GM19238 (cell line): ENCODE data around the gene MAPK14.
"Not testable (repeated sequence)": the region's sequence is repeated elsewhere in the genome, so short reads cannot be mapped to it uniquely, and the experiment has no call there.

Experiments used
- DNase-seq: peaks from one replicate; pipeline ENCODE4 v3.0.0; 2011; ENCODE audit warnings: low spot score; ENCODE audit not compliant: insufficient read length

Gene MAPK14

GRCh38 chr6:36068586-36068985 is 41.0 kb downstream of the MAPK14 start:
- no peak for DNase-seq

DNA sequence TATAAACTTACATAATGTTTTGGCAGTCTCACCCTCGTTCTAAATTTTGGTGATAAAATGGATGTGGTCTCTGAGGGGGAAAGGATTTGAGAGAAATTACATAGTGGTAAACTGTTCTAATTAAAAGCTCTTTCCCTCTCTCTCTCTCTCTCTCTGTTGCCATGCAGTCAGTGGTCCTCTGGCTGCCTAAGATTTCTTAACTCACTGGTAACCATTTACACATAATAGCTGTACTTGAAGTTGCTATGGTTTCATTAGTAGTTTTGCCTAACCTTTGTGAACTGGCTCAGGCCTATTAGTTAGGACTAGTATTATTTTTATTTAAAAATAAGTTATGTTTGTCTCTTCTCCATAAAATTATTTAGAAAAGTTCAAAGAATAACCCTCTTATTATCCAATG is 42.0 kb downstream of the MAPK14 start:
- DNase-seq: no peak

DNA sequence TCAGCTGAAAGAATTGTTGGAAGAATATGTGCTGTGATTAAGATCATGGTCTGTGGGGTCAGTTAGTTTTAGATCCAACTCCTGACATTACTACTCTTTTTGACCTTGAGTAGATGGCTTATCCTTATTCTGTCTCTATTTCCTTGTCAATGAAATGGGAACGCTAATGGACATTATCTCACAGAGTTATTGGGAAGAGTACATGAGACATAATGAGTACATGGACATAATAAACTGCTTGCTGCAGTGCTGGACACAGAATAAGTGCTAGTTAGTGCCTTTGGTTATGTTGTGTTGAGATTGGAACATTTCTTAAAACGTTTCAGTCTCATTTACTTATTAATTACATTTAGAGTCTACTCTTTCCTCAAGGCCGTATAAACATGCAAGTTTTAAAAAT is 42.6 kb downstream of the MAPK14 start:
- DNase-seq: no peak

- DNase-seq: no peak
Measured at GRCh38 chr6:36071281-36071680, 43.7 kb downstream of the MAPK14 start.

- DNase-seq: no peak
Measured at GRCh38 chr6:36071714-36072113, 44.1 kb downstream of the MAPK14 start.

GRCh38 chr6:36072681-36073080 is 45.1 kb downstream of the MAPK14 start:
- no peak for DNase-seq

DNA sequence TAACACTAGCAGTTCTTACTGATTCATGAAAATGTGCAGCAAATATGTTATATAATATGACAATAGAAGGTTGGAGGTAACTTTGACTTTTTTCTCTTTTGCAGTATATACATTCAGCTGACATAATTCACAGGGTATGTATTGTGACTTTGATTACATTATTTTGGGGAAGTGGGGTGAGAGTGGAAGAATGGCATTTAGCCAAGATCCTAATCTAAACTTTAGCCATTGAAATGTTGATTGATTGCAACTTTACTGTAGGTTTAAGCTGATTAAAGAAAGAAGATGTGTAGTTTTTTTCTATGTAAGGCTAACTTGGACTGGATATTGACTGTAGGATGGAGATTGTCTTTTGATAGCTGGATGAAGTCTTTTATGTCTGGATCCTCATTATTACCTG is 46.0 kb downstream of the MAPK14 start:
- DNase-seq: no peak

DNA sequence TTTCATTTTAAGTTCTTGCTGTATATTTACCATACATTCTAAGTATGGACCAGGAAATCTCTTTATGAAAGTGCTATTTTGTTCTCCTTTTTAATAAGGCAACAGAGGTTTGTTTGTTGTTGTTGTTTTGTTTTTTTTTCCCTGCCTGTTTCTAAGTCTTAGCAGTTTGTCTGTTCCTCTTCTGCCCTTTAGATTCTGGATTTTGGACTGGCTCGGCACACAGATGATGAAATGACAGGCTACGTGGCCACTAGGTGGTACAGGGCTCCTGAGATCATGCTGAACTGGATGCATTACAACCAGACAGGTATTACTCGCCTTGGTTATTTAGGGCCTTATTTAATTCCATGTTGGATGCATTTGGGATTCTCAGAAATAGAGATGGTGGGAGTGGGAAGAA is 48.0 kb downstream of the MAPK14 start:
- no peak for DNase-seq

GRCh38 chr6:36076178-36077063 is 48.8 kb downstream of the MAPK14 start:
- no peak for DNase-seq

DNA sequence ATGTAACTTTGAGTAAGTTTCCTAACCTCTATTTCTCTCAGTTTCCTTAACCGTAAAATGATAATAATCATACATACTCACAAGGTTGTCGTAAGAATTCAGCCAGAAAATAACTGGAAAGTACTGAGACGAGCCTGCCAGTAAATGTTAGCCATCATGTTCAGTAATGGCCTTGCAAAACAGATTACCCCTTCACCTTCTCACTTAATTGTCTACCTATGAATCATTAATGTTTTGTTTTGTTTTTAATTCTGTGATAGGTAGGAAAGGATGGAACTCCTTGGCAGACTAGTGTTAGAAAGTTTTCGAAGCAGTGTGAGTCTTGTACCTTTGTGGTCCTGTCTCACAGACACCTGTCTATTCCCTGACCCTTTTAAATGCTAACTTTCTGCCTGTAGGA is 50.6 kb downstream of the MAPK14 start:
- no peak for DNase-seq

GRCh38 chr6:36079601-36080000 is 52.0 kb downstream of the MAPK14 start:
- no peak for DNase-seq

GRCh38 chr6:36082318-36082717 is 54.7 kb downstream of the MAPK14 start:
- DNase-seq: no peak

DNA sequence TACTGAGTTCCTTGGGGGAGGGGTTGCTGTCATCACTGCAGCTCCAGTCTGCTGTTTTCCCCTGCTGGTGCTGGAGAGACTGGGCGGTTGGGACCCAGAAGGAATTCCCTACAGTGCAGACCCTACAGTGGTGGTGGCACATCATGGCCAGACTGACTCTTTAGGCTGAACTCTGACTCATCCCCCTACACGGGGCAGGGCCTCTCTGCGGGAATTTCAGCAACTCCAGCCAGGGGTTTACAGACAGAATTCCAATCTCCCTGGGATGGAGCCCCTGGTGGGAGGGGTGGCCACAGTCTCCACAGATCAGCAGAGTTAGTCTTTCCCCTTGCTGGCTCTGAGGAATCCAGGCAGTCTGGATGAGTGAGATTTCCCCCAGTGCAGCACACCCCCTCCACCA is 55.8 kb downstream of the MAPK14 start:
- no peak for DNase-seq

GRCh38 chr6:36088204-36088603 is 60.6 kb downstream of the MAPK14 start:
- not testable (repeated sequence) for DNase-seq

DNA sequence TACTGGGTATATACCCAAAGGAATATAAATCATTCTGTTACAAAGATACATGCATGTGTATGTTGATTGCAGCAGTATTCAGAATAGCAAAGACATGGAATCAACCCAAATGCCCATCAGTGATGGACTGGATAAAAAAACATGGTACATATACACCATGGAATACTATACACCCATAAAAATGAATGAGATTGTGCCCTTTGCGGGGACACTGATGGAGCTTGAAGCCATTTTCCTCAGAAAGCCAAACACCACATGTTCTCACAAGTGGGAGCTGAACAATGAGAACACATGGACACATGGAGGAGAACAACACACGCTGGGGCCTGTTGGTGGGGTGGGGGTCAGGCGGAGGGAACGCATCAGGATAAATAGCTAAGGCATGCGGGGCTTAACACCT is 61.4 kb downstream of the MAPK14 start:
- DNase-seq: no peak

DNA sequence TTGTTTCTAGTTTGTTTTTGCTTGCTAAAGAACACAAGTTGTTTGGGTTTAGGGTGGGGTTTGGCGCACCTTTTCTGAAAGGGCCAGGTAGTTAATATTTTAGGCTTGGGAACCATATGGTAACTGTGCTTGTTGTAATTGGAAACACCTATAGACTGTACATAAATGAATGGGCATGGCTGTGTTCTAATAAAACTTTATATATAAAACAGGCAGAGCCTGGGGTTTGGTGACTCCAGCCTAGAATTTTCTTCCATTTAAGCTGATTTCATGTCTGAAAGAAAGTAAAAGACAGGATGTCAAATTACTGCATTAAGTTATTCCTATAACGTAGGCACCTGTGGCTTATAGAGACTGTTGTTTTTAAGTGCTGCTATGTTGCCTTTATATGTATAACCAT is 66.6 kb downstream of the MAPK14 start:
- DNase-seq: no peak

- peak; percentile 29 for DNase-seq
Measured at GRCh38 chr6:36094753-36095496, 67.3 kb downstream of the MAPK14 start.

DNA sequence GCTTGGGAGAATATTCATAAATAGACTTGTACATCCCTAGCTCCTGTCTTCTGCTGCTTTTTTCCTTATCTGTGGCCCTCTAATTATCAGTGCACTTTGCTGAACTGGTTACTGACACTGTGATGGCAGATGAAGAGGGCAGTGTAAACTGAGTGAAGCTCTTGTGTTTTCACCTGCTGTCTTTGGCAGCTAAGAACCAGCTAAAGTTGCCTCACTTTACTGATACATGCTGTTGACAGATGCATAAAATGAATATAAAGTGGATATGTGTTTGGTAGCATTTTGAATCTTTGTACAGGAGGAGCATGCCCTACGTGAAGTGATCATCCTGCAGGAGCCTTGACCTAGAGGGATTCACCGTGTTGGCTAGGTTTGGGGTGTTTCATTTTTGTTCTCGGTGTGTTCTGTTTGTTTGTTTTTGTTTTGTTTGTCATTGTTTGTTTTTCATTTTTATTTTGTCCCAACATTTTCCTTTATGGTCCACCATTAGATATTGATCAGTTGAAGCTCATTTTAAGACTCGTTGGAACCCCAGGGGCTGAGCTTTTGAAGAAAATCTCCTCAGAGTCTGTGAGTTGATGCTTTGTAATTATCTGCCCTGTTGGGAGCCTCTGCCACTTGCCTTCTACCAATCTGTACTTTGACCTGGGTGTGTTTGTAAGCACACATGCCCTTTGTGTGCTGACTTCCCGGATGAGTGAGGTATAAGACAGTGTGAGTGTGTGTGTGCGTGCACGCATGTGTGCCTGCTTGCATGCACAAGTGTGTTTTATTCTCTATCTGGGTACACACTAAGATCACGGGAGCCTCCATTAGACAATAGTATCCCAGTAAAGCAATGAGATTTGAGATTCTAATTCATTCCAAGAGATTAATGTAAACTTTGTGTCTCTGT is 68.1 kb downstream of the MAPK14 start:
- DNase-seq: no peak

DNA sequence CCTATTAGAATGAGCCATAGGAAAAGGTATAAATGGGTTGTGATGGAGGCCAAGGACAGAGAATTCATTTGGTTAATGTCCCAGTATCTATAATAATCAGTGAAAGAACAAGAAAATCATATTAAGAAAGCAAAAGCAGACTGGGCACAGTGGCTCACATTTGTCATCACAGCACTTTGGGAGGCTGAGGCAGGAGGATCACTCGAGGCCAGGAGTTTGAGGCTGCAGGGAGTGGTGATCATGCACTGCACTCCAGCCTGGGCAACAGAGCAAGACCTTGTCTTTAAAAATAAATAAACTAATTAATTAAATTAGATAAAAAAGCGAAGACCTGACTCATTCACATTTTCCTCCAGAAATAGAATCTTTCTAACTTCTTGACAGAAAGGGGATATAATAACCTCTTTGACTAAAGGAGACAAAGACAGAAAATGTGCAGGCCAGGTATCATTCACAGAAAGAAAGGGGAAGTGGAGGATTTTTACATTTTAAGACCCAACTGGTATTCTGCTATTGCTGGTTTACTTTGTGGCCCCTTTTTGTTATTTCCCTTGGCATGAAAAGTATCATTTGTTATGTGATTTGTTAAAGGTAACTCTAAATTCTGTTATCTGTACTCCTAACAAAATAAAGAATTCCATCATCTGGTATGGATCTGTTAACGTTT is 70.8 kb downstream of the MAPK14 start:
- DNase-seq: no peak

- no peak for DNase-seq
Measured at GRCh38 chr6:36098920-36099647, 71.5 kb downstream of the MAPK14 start.
